Neuronal stem cell (in vitro differentiated cells): ENCODE data around the gene ENTPD6.

Experiments
- DNase-seq: peaks from one replicate; pipeline ENCODE4 v3.0.0-alpha.2; 2013; ENCODE audit warnings: low spot score
- H2AFZ ChIP-seq: one replicate; pipeline ENCODE4 v1.6.1; 2013; ENCODE audit warnings: mild to moderate bottlenecking, low read length, inconsistent platforms
- H2AK5ac ChIP-seq: 2 replicates; pipeline ENCODE4 v1.6.1; 2013; ENCODE audit warnings: low read depth, mild to moderate bottlenecking, inconsistent platforms, low read length, moderate library complexity, mixed read lengths
- H2BK120ac ChIP-seq: 2 replicates; pipeline ENCODE4 v1.6.1; 2013; ENCODE audit warnings: low read depth, mild to moderate bottlenecking, inconsistent platforms, low read length, moderate library complexity, mixed read lengths
- H2BK12ac ChIP-seq: one replicate; pipeline ENCODE4 v1.6.1; 2013; ENCODE audit warnings: low read length, inconsistent platforms
- H2BK15ac ChIP-seq: 2 replicates; pipeline ENCODE4 v1.6.1; 2013; ENCODE audit warnings: mild to moderate bottlenecking, low read length, inconsistent platforms, mixed read lengths
- H2BK5ac ChIP-seq: one replicate; pipeline ENCODE4 v1.6.1; 2013; ENCODE audit warnings: inconsistent platforms, mild to moderate bottlenecking, low read length, moderate library complexity
- H3K14ac ChIP-seq: one replicate; pipeline ENCODE4 v1.6.1; 2013; ENCODE audit warnings: low read length, inconsistent platforms
- H3K18ac ChIP-seq: 2 replicates; pipeline ENCODE4 v1.6.1; 2013; ENCODE audit warnings: low read length, inconsistent platforms
- H3K23ac ChIP-seq: 2 replicates; pipeline ENCODE4 v1.6.1; 2013; ENCODE audit warnings: low read depth, mild to moderate bottlenecking, mixed read lengths, low read length, inconsistent platforms; ENCODE audit not compliant: poor library complexity
- H3K27ac ChIP-seq: replicated peaks from 3 replicates; pipeline ENCODE4 v1.5.1; 2013; ENCODE audit warnings: low read length, inconsistent platforms
- H3K27me3 ChIP-seq, 3 experiments: 2 replicates each; pipeline ENCODE4 v1.6.1; 2013; ENCODE audit warnings: low read length in 3 of 3, mild to moderate bottlenecking in 2 of 3, inconsistent platforms in 1 of 3, low read depth in 1 of 3, mixed read lengths in 1 of 3, moderate library complexity in 1 of 3; ENCODE audit not compliant: control insufficient read depth in 3 of 3, insufficient read depth in 3 of 3
- H3K36me3 ChIP-seq, 2 donors: replicated peaks in 1 of 2; 2 replicates each; pipeline ENCODE4 v1.6.1; 2013; ENCODE audit warnings: low read length in 2 of 2; ENCODE audit not compliant: control insufficient read depth in 2 of 2, insufficient read depth in 2 of 2
- H3K4ac ChIP-seq: 2 replicates; pipeline ENCODE4 v1.6.1; 2013; ENCODE audit warnings: inconsistent platforms, mild to moderate bottlenecking, low read length, moderate library complexity
- H3K4me1 ChIP-seq, 2 donors: 1 replicate in 1 of 2; 2 replicates in 1 of 2; pipeline ENCODE4 v1.6.1; 2013; ENCODE audit warnings: low read length in 2 of 2, low read depth in 1 of 2; ENCODE audit not compliant: control insufficient read depth in 2 of 2, insufficient read depth in 1 of 2
- H3K4me2 ChIP-seq: one replicate; pipeline ENCODE4 v1.6.1; 2013; ENCODE audit warnings: mild to moderate bottlenecking, low read length, inconsistent platforms; ENCODE audit not compliant: insufficient read depth, poor library complexity, severe bottlenecking
- H3K4me3 ChIP-seq, 2 donors: 2 replicates each; pipeline ENCODE4 v1.5.1; 2013; ENCODE audit warnings: low read length in 2 of 2, mild to moderate bottlenecking in 2 of 2, inconsistent platforms in 1 of 2, moderate library complexity in 1 of 2
- H3K79me1 ChIP-seq: one replicate; pipeline ENCODE4 v1.6.1; 2013; ENCODE audit warnings: low read depth, mild to moderate bottlenecking, inconsistent platforms, low read length, moderate library complexity
- H3K9ac ChIP-seq: one replicate; pipeline ENCODE4 v1.6.1; 2013; ENCODE audit warnings: mild to moderate bottlenecking, low read depth, low read length, inconsistent platforms; ENCODE audit not compliant: poor library complexity
- H3K9me3 ChIP-seq, 2 donors: replicated peaks in 1 of 2; 2 replicates each; pipeline versions ENCODE3 to v1.6.1; 2013; ENCODE audit warnings: low read length in 2 of 2, mild to moderate bottlenecking in 2 of 2, inconsistent platforms in 1 of 2, low read depth in 1 of 2, mixed read lengths in 1 of 2, moderate library complexity in 1 of 2; ENCODE audit not compliant: control insufficient read depth in 2 of 2, insufficient read depth in 1 of 2
- H4K8ac ChIP-seq: one replicate; pipeline ENCODE4 v1.6.1; 2013; ENCODE audit warnings: low read depth, mild to moderate bottlenecking, inconsistent platforms, low read length, moderate library complexity
- H4K91ac ChIP-seq: one replicate; pipeline ENCODE4 v1.6.1; 2013; ENCODE audit warnings: low read length, low read depth, mild to moderate bottlenecking, inconsistent platforms; ENCODE audit not compliant: poor library complexity
- WGBS, 2 donors: extraction: QIAGEN DNeasy Blood & Tissue Kit; methylation state at CpG; one replicate each; pipeline ENCODE4 v1.1.7; 2013; ENCODE audit warnings: missing lambda C conversion rate in 2 of 2, mixed read lengths in 1 of 2; ENCODE audit not compliant: insufficient read length in 2 of 2, insufficient replicate concordance in 1 of 2; ENCODE audit errors: extremely low coverage in 2 of 2; 5-methylcytosine and 5-hydroxymethylcytosine counted together

The ENTPD6 gene

GRCh38 chr20:25258476-25258805, 62.9 kb downstream of the ENTPD6 start:
- peaks cover 18 to 32% of the 10 kb centered on the region in 2 donors for H3K9me3 ChIP-seq
- peaks cover 11% of the 10 kb centered on the region for H3K79me1 ChIP-seq
- no peak overlapping the region for H3K9ac ChIP-seq
- no peak overlapping the region for H4K8ac ChIP-seq
- no peak overlapping the region for H3K27ac ChIP-seq
- no peak overlapping the region for H2BK120ac ChIP-seq
- no peak overlapping the region for H3K4me2 ChIP-seq
- H3K36me3 ChIP-seq: peaks cover 30 to 47% of the 10 kb centered on the region in 2 donors
- peak overlapping the region; percentile 75 for H3K14ac ChIP-seq
- H3K4me3 ChIP-seq: no peak overlapping the region
- H3K4ac ChIP-seq: no peak overlapping the region
- no peak overlapping the region for H3K18ac ChIP-seq
- H2BK12ac ChIP-seq: no peak overlapping the region
- no peak overlapping the region for H2AK5ac ChIP-seq
- peaks cover 0 to 8% of the 10 kb centered on the region in 2 donors for H3K4me1 ChIP-seq
- DNase-seq: no peak
- WGBS, 2 donors: no CpG with 5 or more reads among the region's 8 CpGs
- no peaks in the 10 kb centered on the region for H3K27me3 ChIP-seq
- H3K23ac ChIP-seq: peak overlapping the region; percentile 75
- H4K91ac ChIP-seq: no peak overlapping the region
- no peak overlapping the region for H2BK15ac ChIP-seq
- H2BK5ac ChIP-seq: no peak overlapping the region
- H2AFZ ChIP-seq: no peak overlapping the region

- no peaks in the 10 kb centered on the region for H3K27me3 ChIP-seq
- no peak for DNase-seq
- H3K9ac ChIP-seq: no peak overlapping the region
- no peak overlapping the region for H3K27ac ChIP-seq
- WGBS, 2 donors: no CpG with 5 or more reads among the region's 4 CpGs
- H2AK5ac ChIP-seq: no peak overlapping the region
- H2BK120ac ChIP-seq: no peak overlapping the region
- peaks cover 18 to 32% of the 10 kb centered on the region in 2 donors for H3K9me3 ChIP-seq
- H3K14ac ChIP-seq: peak overlapping the region; percentile 75
- H2AFZ ChIP-seq: no peak overlapping the region
- no peak overlapping the region for H3K4ac ChIP-seq
- peak overlapping the region; percentile 75 for H3K23ac ChIP-seq
- no peak overlapping the region for H2BK15ac ChIP-seq
- no peak overlapping the region for H4K91ac ChIP-seq
- H3K4me1 ChIP-seq: peaks cover 0 to 8% of the 10 kb centered on the region in 2 donors
- peaks cover 30 to 47% of the 10 kb centered on the region in 2 donors for H3K36me3 ChIP-seq
- H3K79me1 ChIP-seq: peaks cover 11% of the 10 kb centered on the region
- H3K4me3 ChIP-seq: no peak overlapping the region
- no peak overlapping the region for H3K4me2 ChIP-seq
- peak overlapping the region; percentile 50 for H4K8ac ChIP-seq
- no peak overlapping the region for H2BK12ac ChIP-seq
- no peak overlapping the region for H3K18ac ChIP-seq
- no peak overlapping the region for H2BK5ac ChIP-seq
These were observed 63.3 kb downstream of the ENTPD6 start for GRCh38 chr20:25258828-25259227.

DNA sequence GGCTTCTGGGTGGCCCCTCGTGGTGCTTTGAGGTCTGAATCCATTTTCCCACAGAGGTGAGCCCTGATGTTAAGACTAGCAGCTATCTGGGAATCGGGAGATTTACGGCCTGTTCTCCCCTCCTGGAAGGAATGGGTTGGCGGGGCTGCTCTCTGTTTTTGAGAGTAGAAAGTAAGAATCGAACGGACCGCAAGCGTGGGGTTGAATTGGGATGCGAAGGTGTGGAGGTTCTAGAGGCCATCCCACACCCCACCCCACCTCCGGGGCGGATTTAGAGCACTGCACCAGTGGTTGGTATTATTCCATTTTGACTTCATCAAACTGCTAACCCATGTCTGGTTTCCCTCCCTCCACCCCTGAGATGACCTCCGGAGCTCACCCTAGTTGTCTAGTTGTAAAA, 63.8 kb downstream of the ENTPD6 start:
- H3K18ac ChIP-seq: no peak overlapping the region
- peaks cover 30 to 42% of the 10 kb centered on the region in 2 donors for H3K36me3 ChIP-seq
- H4K8ac ChIP-seq: no peak overlapping the region
- H3K4me1 ChIP-seq: peaks cover 0 to 6% of the 10 kb centered on the region in 2 donors
- no peak overlapping the region for H3K4ac ChIP-seq
- no peak overlapping the region for H2AFZ ChIP-seq
- H3K14ac ChIP-seq: no peak overlapping the region
- H2BK120ac ChIP-seq: no peak overlapping the region
- no peak overlapping the region for H3K4me2 ChIP-seq
- peaks cover 18 to 32% of the 10 kb centered on the region in 2 donors for H3K9me3 ChIP-seq
- no peak for DNase-seq
- no peak overlapping the region for H2BK15ac ChIP-seq
- H3K4me3 ChIP-seq: no peak overlapping the region
- peaks cover 11% of the 10 kb centered on the region for H3K79me1 ChIP-seq
- no peak overlapping the region for H4K91ac ChIP-seq
- no peak overlapping the region for H2BK12ac ChIP-seq
- H2BK5ac ChIP-seq: no peak overlapping the region
- H3K23ac ChIP-seq: no peak overlapping the region
- H3K27ac ChIP-seq: no peak overlapping the region
- no peak overlapping the region for H3K9ac ChIP-seq
- H2AK5ac ChIP-seq: no peak overlapping the region
- no CpG with 5 or more reads among the region's 12 CpGs for WGBS, 2 donors
- no peaks in the 10 kb centered on the region for H3K27me3 ChIP-seq

- H3K27ac ChIP-seq: no peak overlapping the region
These were observed 64.3 kb downstream of the ENTPD6 start for GRCh38 chr20:25259788-25260254.

More at GRCh38 chr20:25259788-25260254, 64.3 kb downstream of the ENTPD6 start:
- Histone ChIP-seq H2BK12ac (no peak overlapping the region), H3K23ac (no peak overlapping the region), H3K9ac (no peak overlapping the region), H3K4me1 (peaks cover 0 to 6% of the 10 kb centered on the region in 2 donors), H2BK120ac (no peak overlapping the region), H2BK15ac (no peak overlapping the region), H3K9me3 (peaks cover 18 to 32% of the 10 kb centered on the region in 2 donors), H4K8ac (no peak overlapping the region), H3K4ac (no peak overlapping the region), H2AFZ (no peak overlapping the region), H3K36me3 (peaks cover 30 to 40% of the 10 kb centered on the region in 2 donors), H2BK5ac (no peak overlapping the region), H4K91ac (no peak overlapping the region), H3K18ac (no peak overlapping the region), H3K4me3 (no peak overlapping the region), H3K4me2 (no peak overlapping the region), H3K27me3 (no peaks in the 10 kb centered on the region), H3K14ac (no peak overlapping the region), H3K79me1 (peaks cover 11% of the 10 kb centered on the region), H2AK5ac (no peak overlapping the region)
- WGBS, 2 donors: no CpG with 5 or more reads among the region's 9 CpGs
- no peak for DNase-seq
